Dermis microvascular lymphatic vessel endothelial cell (primary cell): ENCODE results near the gene NR2C1. TPM values are rescaled to one million over a fixed set of nuclear protein-coding genes. Genes with fewer than 3 reads are reported as not detected.

ENCODE experiments used
- total RNA-seq: library from RNA; depleted of rRNA; stranded (reverse); fragments of >200 nt; gene quantifications from 2 replicates; pipeline ENCODE4 v1.2.1, GENCODE V29; 2014

The NR2C1 gene
- total RNA-seq, 1 donor from 2014 or later = 13.9 TPM

Other genes starting within 250 kb of the NR2C1 start
- 69.9 and 107 TPM in 2 replicates for gene NDUFA12, start 69.9 kb downstream of the NR2C1 start, total RNA-seq
- gene FGD6, start 143.8 kb upstream of the NR2C1 start, total RNA-seq = 11.0 and 14.7 TPM in 2 replicates
- gene VEZT, start 144.2 kb upstream of the NR2C1 start, total RNA-seq = 80.2 and 83.8 TPM in 2 replicates